HG02678 (cell line): ENCODE results near the gene TCF7L2.

Experiments
- ATAC-seq: cut with Tn5 transposase; IDR thresholded peaks from one replicate; pipeline ENCODE4 v1.9.1; 2021; ENCODE audit warnings: mild to moderate bottlenecking, moderate library complexity; ENCODE audit not compliant: unreplicated experiment

TCF7L2 gene

DNA sequence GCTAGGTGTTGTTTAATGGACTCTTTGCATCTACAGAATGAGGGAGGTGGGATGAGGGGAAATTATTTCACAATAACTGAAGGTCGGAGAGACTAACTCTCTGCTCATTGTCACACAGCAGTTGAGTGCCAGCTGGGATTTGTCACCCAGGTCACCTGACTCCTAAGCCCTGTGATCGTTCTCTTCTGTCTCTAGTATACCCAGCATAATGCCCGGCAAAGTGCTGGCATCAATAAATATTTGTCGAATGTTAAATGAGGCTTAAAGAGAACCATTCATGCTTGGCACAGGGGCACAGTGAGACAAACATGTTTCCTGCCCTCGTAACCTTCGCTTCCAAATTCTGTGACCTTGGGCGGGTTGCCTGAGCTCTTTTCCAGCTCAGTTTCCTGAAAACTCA lies 70.8 kb downstream of the TCF7L2 start:
- ATAC-seq: no peak

DNA sequence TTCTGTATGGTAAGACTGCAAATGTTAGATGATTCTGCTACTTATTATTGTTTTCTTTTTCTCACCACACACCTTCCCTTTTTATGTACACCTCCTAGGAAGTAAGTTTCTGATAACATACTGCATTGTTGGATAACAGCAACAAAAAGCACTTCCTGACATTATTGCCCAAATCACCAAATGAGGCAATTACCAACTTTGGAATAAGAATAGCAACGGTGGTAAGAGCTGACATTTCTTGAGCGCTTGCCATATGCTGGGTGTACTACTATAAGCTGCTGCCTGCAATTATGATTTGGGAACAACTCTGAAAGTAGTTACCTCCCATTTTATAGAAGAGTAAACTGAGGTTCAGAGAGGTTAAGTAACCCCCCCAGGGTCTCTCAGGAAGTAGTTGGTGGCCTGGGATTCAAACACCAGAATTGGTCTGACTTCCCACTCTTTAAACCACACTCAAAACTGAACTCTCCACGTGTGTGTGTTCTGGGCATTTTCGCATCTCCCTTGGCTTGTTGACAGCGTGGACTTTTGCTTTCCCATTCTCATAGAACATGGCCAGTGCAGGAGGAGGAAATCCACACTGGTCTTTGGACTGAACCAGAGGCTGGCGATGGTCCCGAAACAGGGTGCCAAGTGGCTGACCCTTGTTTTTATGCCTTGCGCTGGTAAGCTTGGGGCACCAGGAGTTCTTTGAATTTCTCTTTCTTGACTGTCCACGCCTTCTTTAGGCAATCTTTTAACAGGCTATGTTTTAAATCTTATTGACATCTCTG lies 71.4 kb downstream of the TCF7L2 start:
- ATAC-seq: no peak

DNA sequence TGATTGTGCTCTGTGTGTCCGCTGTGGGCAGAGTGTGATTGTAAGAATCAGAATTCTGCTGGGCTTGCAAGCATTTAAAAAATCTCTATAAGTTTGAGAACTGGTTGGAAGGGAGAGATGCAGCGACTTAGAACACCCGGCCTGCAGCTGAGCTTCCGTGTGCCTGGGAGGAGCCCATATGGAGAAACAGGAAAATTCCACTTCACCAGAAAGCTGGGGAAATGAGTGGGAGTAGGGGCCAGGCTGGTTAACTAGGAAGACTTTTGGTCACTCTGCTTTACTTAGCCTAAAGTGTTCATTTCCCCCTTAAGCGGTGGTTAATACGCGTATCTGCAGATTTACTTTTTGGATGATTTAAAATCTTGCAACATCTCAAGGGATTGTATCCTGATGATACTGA lies 72.2 kb downstream of the TCF7L2 start:
- ATAC-seq: no peak

DNA sequence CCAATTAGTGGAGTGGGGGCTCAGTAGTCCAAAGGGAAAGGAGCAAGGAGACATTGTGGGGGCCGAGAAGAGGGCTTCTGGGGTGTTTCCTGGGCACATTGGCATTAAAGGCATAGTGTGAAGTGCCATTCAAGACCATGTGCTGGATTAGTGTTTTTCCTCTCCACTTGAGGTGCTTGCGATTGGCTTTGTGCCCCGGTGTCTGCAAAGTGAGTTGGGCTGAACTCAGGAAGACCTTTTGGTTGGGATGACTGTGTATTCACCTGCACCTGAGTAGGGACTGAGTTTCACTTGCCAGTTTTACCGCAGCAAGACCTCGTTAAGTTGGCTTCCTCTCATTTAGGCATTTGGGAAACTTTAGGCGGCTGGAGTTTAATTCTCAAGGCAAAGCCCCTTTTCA lies 73.0 kb downstream of the TCF7L2 start:
- ATAC-seq: no peak

DNA sequence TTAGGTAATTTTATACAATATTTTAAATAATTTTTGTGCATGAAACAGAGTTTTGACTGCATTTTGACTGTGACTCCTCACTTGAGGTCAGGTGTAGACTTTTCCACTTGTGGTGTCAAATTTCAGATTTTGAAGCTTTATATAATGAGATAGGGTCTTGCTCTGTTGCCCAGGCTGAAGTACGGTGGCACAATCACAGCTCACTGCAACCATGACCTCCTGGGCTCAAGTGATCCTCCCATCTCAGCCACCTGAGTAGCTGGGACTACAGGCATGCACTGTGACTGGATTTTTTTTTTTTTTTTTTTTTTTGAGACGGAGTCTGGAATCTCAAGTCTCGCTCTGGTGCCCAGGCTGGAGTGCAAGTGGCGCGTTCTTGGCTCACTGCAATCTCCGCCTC lies 74.9 kb downstream of the TCF7L2 start:
- no peak for ATAC-seq

DNA sequence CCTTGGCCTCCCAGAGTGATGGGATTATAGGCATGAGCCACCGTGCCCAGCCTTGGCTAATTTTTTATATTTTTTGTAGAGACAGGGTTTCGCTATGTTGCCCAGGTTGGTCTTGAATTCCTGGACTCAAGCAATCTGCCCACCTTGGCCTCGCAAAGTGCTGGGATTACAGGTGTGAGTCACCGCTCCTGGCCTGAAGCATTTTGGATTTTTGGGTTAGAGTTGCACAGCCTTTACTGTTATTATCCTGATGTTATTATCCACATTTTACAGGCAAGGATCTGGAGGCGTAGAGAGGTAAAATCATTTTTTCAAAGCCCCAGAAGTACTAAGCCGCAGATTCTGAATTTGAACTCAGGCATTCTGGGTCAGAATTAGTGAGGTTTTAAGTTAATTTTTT lies 75.4 kb downstream of the TCF7L2 start:
- ATAC-seq: no peak

DNA sequence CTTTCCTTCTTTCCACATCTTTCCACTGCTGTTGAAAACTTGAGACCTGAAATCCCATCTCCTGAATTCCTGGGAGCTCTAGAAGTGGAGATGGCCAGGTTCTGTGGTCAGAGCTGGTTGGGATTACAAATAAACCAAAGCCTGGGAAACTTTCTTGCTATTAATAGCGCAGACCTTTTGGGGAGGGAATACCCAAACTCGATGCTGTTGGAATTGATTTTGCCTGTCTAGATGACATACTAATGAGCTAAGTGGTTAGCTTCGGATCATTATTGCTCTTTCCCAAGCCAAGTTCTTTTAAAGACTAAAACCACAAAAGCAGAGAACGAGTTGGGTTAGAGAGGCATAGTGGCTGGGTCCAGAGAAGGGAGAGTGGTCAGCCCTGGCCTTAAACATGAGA lies 76.6 kb downstream of the TCF7L2 start:
- ATAC-seq: no peak

DNA sequence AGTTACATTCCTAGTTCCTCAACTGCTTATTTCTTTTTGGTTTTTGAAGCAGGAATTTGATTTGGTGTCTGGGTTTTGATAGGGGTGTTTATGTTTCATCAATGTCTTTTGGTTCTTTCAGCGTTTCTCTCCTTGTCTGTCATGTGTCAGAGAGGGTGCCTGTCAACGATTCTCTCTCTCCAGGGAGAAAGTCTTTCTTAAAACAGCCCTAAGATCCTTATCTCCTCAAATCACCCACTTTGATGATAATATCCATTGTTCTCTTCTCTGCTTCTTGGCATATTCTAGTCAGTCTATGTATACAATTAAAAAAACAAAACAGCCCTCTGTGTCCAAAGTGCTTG lies 77.2 kb downstream of the TCF7L2 start:
- no peak for ATAC-seq

DNA sequence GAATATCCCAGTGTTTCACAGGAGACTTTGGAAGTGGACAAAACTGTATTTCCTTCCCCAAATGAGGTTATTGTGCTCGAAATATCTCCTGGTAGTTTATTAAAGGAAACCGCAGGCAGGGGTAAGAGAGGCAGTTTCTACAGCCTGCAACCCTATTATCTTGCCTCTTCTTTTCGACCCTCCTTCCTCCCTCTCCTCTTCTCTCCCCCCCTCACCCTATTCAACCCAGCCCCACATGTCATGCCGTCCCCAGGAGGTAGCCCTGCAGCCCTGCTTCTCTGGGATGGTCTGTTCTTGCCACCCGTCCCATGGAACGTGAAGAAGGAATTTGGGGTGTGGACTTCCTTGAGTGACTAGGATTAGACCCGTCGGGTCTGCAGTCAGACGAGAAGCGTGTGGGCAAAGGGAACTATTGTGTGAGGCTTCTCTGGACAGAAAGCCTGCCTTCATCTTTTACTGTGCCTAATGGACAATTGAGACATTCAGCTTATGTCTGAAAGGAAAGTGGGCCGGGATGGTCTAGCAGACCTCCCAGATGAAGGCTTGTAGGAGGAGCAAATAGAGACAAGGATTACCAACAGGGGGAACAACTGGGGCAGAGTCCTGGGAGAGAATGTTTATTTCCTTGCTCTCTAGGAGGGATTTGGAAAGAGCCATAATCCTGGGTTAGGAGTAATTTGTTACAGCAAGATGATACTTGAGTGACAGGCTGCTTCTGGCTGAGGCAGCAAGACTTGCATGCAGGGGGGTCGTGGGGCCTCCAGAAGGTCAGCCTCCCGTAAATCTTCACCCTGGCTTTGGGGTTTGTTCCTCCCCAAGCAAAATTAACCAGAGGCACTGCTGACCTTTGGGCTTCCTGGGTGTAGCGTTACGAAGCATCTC lies 77.8 kb downstream of the TCF7L2 start:
- ATAC-seq: no peak

DNA sequence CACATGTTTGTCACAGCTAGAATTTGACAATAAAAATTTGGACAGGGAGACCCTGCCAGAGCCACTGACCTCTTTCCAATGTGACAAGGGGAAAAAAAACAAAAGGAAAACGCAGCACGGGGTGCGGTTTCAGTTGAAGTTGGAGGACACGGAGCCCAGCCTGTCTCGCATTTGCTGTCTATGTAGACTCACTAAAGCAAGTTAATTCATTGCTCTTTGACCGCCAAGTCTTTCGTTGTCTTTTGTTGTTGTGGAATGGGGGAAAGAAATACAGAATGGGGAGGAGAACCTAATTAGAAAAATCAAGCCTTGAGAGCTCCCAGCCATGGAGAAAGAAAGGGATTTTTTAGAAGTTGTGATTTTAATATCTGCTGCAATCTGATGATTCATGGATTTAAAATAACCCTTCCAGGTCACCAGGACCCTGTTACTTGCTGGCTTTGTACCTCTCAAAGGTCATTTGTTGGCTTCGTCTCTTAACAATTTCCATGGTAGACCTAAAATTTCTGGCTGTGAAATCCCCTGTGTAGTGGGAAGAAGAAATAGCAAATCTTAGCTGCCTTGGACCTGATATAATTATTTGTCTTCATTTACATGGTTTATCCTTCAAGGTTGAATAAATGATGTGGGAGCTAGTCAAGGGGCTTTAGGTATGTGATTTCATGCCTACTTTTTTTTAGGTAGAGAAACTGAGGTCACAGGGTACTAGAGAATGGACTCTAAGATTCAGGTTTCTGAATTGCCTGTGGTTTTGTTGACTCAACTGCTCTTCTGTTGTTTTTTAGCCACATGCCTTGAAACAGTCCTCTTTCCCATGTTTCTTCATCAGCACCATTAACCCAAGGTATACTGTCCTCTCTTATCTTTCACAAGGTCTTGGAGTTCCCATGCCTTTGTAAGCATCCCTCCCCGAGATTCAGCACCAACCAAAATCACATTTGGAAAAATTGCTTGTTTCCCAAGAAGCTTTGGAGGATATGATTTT lies 78.7 kb downstream of the TCF7L2 start:
- no peak for ATAC-seq

DNA sequence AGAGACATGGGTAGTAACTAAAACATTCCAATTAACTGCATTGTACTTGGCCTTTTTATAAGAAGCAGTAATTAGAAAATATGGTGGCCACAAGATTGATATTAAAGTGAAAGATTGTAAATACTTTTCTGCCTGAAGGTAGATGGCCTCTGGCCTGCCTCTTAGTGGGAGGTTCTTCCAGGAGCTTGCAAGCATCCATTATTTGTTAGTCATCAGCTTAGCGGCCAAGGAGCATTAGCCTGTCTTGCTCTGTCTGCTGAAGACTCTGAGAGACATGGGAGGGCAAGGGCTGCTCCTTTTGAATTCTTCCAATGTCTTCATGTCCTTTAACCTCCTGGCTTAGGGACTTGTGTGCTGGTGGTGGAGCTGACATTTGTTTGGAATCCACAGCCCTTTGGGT lies 80.4 kb downstream of the TCF7L2 start:
- no peak for ATAC-seq

DNA sequence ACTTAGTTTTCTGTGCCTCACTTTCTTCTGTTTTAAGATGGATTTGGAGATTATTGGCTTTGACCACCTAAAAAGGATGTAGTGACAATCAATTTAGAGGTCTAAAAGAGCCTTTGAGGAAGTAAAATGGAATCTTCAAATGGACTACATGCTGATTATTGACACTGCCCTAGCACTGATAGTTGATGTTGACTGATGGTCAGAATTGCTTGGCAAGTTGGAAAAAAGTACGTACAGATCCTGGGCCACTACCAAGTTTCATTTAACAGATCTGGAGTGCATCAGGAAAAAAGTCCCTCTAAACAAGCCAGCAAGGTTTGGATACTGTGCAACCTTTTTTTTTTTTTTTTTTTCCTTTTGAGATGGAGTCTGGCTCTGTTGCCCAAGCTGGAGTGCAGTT lies 81.1 kb downstream of the TCF7L2 start:
- no peak for ATAC-seq

DNA sequence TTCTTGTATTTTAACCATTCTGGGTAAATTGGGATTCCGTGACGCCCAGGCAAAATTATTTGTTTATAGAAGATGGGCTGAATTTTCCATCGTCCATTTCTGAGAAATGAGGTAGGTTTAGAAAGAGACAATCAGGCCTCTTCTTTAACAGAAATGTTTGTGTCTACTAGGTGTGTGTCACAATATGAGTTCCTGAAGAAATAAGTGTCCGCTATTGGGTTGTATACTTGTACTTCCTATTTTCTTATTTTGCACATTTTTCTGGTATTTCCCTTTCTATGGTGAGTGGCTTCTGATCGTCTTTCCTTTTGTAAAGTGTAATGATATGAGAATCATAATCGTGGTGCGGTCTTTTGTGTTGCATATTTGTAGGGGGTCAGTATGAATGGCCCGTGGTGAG lies 83.9 kb downstream of the TCF7L2 start:
- no peak for ATAC-seq

DNA sequence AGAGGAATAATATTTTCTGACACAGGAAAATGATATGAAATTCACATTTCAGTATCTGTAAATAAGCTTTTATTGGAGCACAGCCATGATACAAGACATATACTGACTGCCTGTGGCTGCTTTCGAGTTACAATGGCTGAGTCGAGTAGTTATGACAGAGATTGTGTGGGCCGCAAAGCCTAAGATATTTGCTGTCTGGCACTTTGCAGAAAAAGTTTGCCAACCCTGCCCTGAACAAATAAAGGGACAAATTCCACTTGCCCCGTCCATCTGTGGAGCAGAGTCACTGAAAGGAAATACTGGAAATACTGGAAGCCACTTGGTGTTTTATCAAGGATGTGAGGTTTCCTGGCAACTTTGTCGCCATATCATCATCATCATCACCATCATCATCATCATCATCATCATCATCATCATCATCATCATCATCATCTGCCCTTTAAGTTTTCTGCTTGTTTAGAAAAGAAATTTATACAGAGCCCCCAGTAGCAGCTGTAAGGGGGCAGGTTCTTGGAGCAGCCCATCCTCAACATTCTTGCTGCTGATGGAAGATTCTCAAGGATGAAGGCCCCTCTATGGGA lies 85.8 kb downstream of the TCF7L2 start:
- ATAC-seq: no peak

DNA sequence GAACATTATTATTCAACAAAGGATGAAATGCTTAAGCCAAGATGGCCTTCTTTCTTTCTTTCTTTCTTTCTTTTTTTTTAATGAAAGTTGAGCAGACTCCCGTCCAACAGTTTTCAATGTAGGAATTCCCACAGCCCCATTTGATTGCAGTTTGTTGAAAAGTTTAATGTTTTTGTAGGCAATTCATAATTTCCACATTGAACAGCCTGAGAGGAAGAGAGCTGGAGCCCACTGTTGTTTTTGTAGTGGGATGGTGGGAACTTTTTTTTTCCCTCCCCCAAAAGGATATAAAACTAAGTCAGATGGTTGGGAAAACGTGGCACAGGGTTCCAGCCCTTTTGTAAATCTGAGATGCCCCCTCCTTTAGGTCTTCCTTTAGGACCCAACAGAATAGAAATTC lies 86.6 kb downstream of the TCF7L2 start:
- no peak for ATAC-seq

DNA sequence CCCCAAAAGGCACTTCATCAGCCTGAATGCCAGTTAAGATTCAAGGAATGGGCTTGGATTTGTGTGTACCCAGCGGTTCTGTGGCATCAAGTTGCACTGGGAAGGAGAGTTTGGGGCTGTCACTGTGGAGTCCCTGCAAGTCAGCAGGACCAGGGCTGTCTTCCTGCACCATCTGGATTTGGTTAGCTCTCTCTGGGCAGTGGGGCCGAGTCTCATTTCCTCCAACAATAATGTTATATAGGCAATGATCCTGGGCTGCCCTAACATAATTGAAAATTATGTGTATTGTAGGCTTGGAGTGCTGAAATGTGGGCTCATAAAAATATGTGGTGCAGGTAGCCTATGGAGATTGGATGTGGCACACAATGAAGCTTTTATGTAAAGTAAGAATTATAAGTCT lies 87.2 kb downstream of the TCF7L2 start:
- no peak for ATAC-seq

DNA sequence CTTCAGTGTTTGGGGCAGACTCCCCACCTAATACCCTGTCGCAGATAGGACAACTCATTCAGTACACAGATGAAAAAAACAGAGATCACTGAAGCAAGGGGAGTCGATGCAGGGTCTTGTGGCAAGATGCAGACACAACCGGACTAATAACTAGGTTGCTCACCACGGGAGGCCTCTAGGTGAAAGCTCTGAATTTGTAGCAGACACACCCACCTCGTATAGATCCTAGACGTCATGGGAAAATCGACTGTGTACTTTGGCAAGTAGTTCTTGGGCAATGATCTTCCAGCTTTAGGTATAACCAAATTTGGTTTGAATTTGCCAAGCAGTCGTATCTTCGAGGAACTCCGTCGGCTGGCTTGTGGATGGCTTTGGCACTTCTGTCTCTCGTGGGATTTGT lies 88.1 kb downstream of the TCF7L2 start:
- ATAC-seq: no peak

DNA sequence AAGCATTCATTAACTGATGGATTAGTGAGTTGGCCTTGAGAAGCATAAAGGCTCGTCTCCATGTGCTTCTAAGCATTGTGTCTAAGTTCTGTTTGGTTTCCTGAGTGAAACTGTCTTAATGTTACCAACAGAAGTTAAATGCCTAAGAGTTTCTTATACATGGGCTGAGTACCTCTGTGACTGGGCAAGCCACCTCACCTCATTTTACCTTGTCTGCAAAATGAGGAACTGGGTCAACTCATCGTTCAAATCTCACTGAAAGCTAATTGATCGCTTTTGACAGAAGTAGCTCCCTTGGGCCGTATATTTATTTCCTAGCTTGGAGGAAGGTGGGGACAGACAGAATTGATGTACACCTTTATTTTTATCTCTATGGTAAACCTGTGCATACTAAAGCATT lies 88.9 kb downstream of the TCF7L2 start:
- no peak for ATAC-seq

DNA sequence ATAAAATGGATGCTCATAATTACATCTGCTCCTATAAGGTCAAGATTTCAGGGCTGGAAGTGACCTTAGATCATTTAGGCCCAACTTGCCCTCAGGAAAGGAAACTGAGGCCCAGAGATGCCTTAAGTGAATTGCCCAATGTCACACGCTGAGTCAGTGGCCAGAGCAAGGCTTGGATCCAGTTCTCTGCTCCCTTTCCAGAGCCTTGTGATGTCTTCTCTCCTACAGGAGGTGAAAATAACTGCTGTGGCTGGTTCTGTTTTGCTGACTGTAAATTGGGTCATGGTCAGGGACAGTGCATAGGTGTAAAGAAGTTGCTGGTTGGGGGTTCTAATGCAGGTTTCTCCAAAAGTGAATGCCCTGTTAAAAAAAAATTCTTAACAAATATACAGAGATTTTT lies 91.3 kb downstream of the TCF7L2 start:
- no peak for ATAC-seq

DNA sequence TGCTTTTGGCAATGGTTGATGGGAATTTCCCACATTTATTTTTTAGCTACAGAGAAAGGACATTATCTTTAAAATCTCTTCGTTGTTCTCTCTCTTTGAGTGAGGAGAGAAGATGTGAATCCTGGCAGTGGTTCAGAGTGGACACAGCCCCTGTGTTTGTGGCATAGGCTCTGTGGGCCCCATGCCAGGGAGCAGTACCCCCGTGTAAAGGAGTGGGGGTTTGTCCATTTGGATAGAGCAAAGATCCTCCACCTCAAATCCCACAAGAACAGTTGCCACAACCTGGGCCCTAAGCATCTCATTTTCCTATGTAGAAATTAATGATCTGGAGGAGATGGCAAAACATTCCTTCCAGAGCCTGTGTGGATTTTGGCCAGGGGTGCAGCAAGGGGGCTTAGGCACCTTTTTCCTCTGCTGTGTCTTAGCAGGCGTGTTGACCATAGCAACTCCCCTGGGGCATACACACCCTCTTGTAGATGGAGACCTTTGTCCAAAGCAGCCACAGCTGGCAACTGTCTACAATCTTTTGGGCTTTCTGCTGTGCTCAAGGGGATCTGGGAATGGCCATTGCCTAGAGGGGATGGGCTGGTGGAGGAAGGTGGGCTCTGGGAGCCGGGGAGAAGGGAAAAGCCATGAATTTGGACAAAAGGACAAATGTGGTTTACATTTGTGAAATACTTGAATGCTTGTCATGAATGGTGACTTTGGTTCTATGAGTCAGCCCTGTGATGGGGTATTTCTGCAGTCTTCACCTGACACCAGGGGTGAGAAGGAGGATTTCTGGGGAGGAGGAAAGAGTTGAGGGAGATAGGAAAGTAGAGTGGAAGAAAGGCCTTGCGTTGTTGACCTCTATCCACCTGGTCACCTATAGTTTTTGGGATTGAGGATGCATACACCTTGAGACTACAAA lies 92.0 kb downstream of the TCF7L2 start:
- no peak for ATAC-seq
